B cell (primary cell): Measurements from ENCODE around the gene ARMC9. TPM values are rescaled to one million over a fixed set of nuclear protein-coding genes. Genes with fewer than 3 reads are reported as not detected.

Experiments
- ATAC-seq: fragments of 200-7000 bp; cut with Tn5 transposase; one replicate; pipeline ENCODE4 v1.10.0; 2021; ENCODE audit warnings: low read depth, mild to moderate bottlenecking, moderate number of reproducible peaks, moderate library complexity
- CTCF ChIA-PET: fragments of 350-600 bp; sonication (Branson Sonifier 250); formaldehyde crosslinking; loops from one replicate; lab custom pipeline; 2021; ENCODE audit warnings: antibody characterized with exemption, inconsistent platforms; lab: Charles Lee
- POLR2A ChIA-PET: fragments of 350-600 bp; sonication (Branson Sonifier 250); formaldehyde crosslinking; loops from one replicate; lab custom pipeline; 2021; ENCODE audit warnings: antibody characterized with exemption; lab: Charles Lee
- DNase-seq: peaks from one replicate; pipeline ENCODE4 v3.0.0; 2013
- H2AFZ ChIP-seq: 2 replicates; pipeline ENCODE4 v1.6.1; 2012; ENCODE audit warnings: mild to moderate bottlenecking, low read depth, low read length; ENCODE audit not compliant: insufficient read depth, poor library complexity, severe bottlenecking
- H3K27ac ChIP-seq, 2 donors: 1 replicate in 1 of 2; 2 replicates in 1 of 2; pipeline ENCODE4 v1.5.1; 2012 to 2013; ENCODE audit warnings: low read length in 2 of 2, mild to moderate bottlenecking in 2 of 2, moderate library complexity in 1 of 2
- H3K27me3 ChIP-seq, 4 experiments: fragments of 200-600 bp in 1 of 4; sonication (generic) in 1 of 4; replicated peaks in 1 of 4; 1 replicate in 2 of 4; 2 replicates in 2 of 4; pipeline versions ENCODE4 v1.6.1 to v1.7.0; 2013 to 2016; ENCODE audit warnings: low read length in 3 of 4, mild to moderate bottlenecking in 2 of 4, mixed read lengths in 1 of 4, moderate library complexity in 1 of 4; ENCODE audit not compliant: insufficient read depth in 4 of 4, control insufficient read depth in 3 of 4; ENCODE audit errors: control extremely low read depth in 1 of 4
- H3K36me3 ChIP-seq, 2 experiments: replicated peaks in 1 of 2; 1 replicate in 1 of 2; 2 replicates in 1 of 2; pipeline versions ENCODE4 v1.6.1 to v1.7.1; 2013; ENCODE audit warnings: low read length in 1 of 2; ENCODE audit not compliant: insufficient read depth in 2 of 2, control insufficient read depth in 1 of 2; ENCODE audit errors: control extremely low read depth in 1 of 2, extremely low read depth in 1 of 2
- H3K4me1 ChIP-seq, 2 donors: fragments of 200-600 bp in 1 of 2; sonication (generic) in 1 of 2; 1 replicate in 1 of 2; 2 replicates in 1 of 2; pipeline versions ENCODE4 v1.5.1 to v1.6.1; 2013 to 2017; ENCODE audit warnings: low read length in 2 of 2; ENCODE audit not compliant: control insufficient read depth in 2 of 2, insufficient read depth in 2 of 2
- H3K4me2 ChIP-seq: replicated peaks from 2 replicates; pipeline ENCODE3; 2012; ENCODE audit warnings: mild to moderate bottlenecking, low read depth, low read length; ENCODE audit not compliant: poor library complexity, severe bottlenecking
- H3K4me3 ChIP-seq, 5 experiments: fragments of 200-600 bp in 1 of 5; sonication (generic) in 1 of 5; 1 replicate in 3 of 5; 2 replicates in 2 of 5; pipeline versions ENCODE4 v1.5.1 to v1.7.0; 2011 to 2016; ENCODE audit warnings: low read length in 4 of 5, mild to moderate bottlenecking in 4 of 5, low read depth in 2 of 5, control low read depth in 1 of 5, moderate library complexity in 1 of 5; ENCODE audit not compliant: insufficient read depth in 1 of 5; ENCODE audit errors: control extremely low read depth in 1 of 5, extremely low read depth in 1 of 5
- H3K79me2 ChIP-seq: fragments of 200-600 bp; sonication (generic); one replicate; pipeline ENCODE4 v1.6.0; 2016; ENCODE audit warnings: low read length; ENCODE audit not compliant: control insufficient read depth, insufficient read depth
- H3K9ac ChIP-seq: fragments of 200-600 bp; sonication (generic); 2 replicates; pipeline ENCODE4 v1.6.1; 2017; ENCODE audit warnings: mild to moderate bottlenecking, low read length, moderate library complexity
- H3K9me3 ChIP-seq, 3 donors: one replicate each; pipeline versions ENCODE4 v1.6.1 to v1.7.1; 2013; ENCODE audit warnings: low read length in 2 of 3; ENCODE audit not compliant: control insufficient read depth in 2 of 3, insufficient read depth in 1 of 3; ENCODE audit errors: control extremely low read depth in 1 of 3
- H4K20me1 ChIP-seq: 2 replicates; pipeline ENCODE4 v1.6.0; 2012; ENCODE audit warnings: mild to moderate bottlenecking, low read length; ENCODE audit not compliant: insufficient read depth, control insufficient read depth, poor library complexity, severe bottlenecking
- H3K27ac Mint-ChIP-seq: one replicate; pipeline ENCODE4 v1.8.0; 2021; ENCODE audit warnings: mixed read lengths
- H3K27me3 Mint-ChIP-seq: one replicate; pipeline ENCODE4 v1.8.0; 2021; ENCODE audit warnings: mixed read lengths
- H3K4me1 Mint-ChIP-seq: one replicate; pipeline ENCODE4 v1.8.0; 2021; ENCODE audit warnings: mixed read lengths
- H3K4me3 Mint-ChIP-seq: one replicate; pipeline ENCODE4 v1.8.0; 2021; ENCODE audit warnings: mixed read lengths
- H3K9me3 Mint-ChIP-seq: one replicate; pipeline ENCODE4 v1.8.0; 2022; ENCODE audit warnings: mixed read lengths; ENCODE audit not compliant: insufficient read depth
- CTCF ChIP-seq: fragments of 200-600 bp; IDR thresholded peaks from one replicate; pipeline ENCODE4 v1.8.0; 2022; ENCODE audit warnings: antibody characterized with exemption, mild to moderate bottlenecking
- EZH2 ChIP-seq: IDR thresholded peaks from 2 replicates; pipeline ENCODE4 v1.6.1; 2012; ENCODE audit warnings: borderline replicate concordance, low read depth, mild to moderate bottlenecking, moderate library complexity, low read length; ENCODE audit not compliant: insufficient read depth, poor library complexity, severe bottlenecking
- WGBS: methylation state at CpG from one replicate; pipeline ENCODE4 v1.1.5; 2013; ENCODE audit warnings: missing lambda C conversion rate; ENCODE audit not compliant: insufficient coverage; 5-methylcytosine and 5-hydroxymethylcytosine counted together
- intact Hi-C: fragments of 100-400 bp; cut with micrococcal nuclease; formaldehyde crosslinking; loops from one replicate; pipeline ENCODE4 v1.10.0; 2022
- polyA plus RNA-seq: library from polyadenylated mRNA; depleted of rRNA; stranded (reverse); fragments of >200 nt; gene quantifications from 2 replicates; pipeline ENCODE4 v1.2.3, GENCODE V29; 2012
- total RNA-seq, 2 donors: library from RNA; stranded (reverse); fragments of 120-200 nt in 1 of 2; gene quantifications; 1 replicate in 1 of 2; 2 replicates in 1 of 2; pipeline versions ENCODE4 v1.2.3 to v1.2.4, GENCODE V29; 2013 to 2022

The ARMC9 gene
- total and polyA plus RNA-seq, 2 donors (not counting 1 experiment from before 2014, with no cell fraction given) = 0.40 to 5.4 TPM

GRCh38 chr2:231188506-231189170, 9.8 kb upstream of the ARMC9 start:
- DNase-seq (no peak), ATAC-seq (no peak)
- H3K9me3 ChIP-seq = peaks cover 0 to 3% (median 0%) of the 10 kb centered on the region in 3 donors
- H3K9ac ChIP-seq = no peak overlapping the region
- Mint-ChIP-seq H3K27me3 (peaks cover 43% of the 10 kb centered on the region), H3K27ac (no peak overlapping the region), H3K4me3 (no peak overlapping the region), H3K4me1 (peaks cover 2% of the 10 kb centered on the region), H3K9me3 (no peaks in the 10 kb centered on the region)
- no peak for TF ChIP-seq EZH2
- TF ChIP-seq CTCF = no peak
- no peak overlapping the region for H2AFZ ChIP-seq
- POLR2A ChIA-PET = interaction anchor here (0.6 kb wide), 1 partner anchor 208 kb away, joined by 3 read pairs; no protein-coding TSS in a partner anchor
- H3K4me3 ChIP-seq = no peak overlapping the region
- peaks cover 0 to 20% (median 3%) of the 10 kb centered on the region in 4 experiments for H3K27me3 ChIP-seq
- H3K79me2 ChIP-seq = no peaks in the 10 kb centered on the region
- intact Hi-C loops = no loop called here
- CTCF ChIA-PET = no interaction called here
- no peak overlapping the region for H3K27ac ChIP-seq
- WGBS = 100% methylated on average over 1 of the region's 6 CpGs
- no peak overlapping the region for H3K4me2 ChIP-seq
- peaks cover 0 to 3% of the 10 kb centered on the region in 2 donors for H3K4me1 ChIP-seq
- H3K36me3 ChIP-seq = no peaks in the 10 kb centered on the region
- H4K20me1 ChIP-seq = no peaks in the 10 kb centered on the region

- no peak overlapping the region for H2AFZ ChIP-seq
- H3K4me1 ChIP-seq = peaks cover 0 to 3% of the 10 kb centered on the region in 2 donors
- ChIA-PET CTCF (interaction anchor here (0.5 kb wide), 1 partner anchor 413 kb away, joined by 5 read pairs; no protein-coding TSS in a partner anchor), POLR2A (no interaction called here)
- no peak overlapping the region for H3K4me3 ChIP-seq
- no peak overlapping the region for H3K27ac ChIP-seq
- TF ChIP-seq CTCF = no peak
- no peak for TF ChIP-seq EZH2
- no peaks in the 10 kb centered on the region for H3K79me2 ChIP-seq
- no peak for DNase-seq
- no peaks in the 10 kb centered on the region for H3K36me3 ChIP-seq
- peaks cover 2% of the 10 kb centered on the region for H3K4me1 Mint-ChIP-seq
- no peak overlapping the region for H3K27ac Mint-ChIP-seq
- no peak for ATAC-seq
- no peak overlapping the region for H3K4me2 ChIP-seq
- 93% methylated on average over 8 of the region's 8 CpGs for whole genome bisulfite sequencing
- no peak overlapping the region for H3K9ac ChIP-seq
- intact Hi-C loops = no loop called here
- no peaks in the 10 kb centered on the region for H4K20me1 ChIP-seq
- no peaks in the 10 kb centered on the region for H3K9me3 Mint-ChIP-seq
- H3K27me3 Mint-ChIP-seq = peaks cover 45% of the 10 kb centered on the region
- H3K27me3 ChIP-seq = peaks cover 0 to 22% (median 3%) of the 10 kb centered on the region in 4 experiments
- H3K4me3 Mint-ChIP-seq = no peak overlapping the region
- H3K9me3 ChIP-seq = peaks cover 0 to 3% (median 0%) of the 10 kb centered on the region in 3 donors
These were observed 9.3 kb upstream of the ARMC9 start for GRCh38 chr2:231189171-231189530.
